Measurements from ENCODE around the gene PHLPP1.

- TF ChIP-seq POLR2AphosphoS5 (IDR thresholded peaks at IDR 0.05; ENCODE audit: borderline replicate concordance, low read depth, low read length) (no peak), EZH2 (IDR thresholded peaks at IDR 0.05) (no peak), FOXP2 (optimal IDR thresholded peaks at IDR 0.05; ENCODE audit: control extremely low read depth, extremely low read length, insufficient read depth) (no peak)
These were observed 129.7 kb downstream of the PHLPP1 start for GRCh38 chr18:62844850-62845643.
